GM23338 (cell line): ENCODE results near the gene SLC6A8. TPM values are rescaled to one million over a fixed set of nuclear protein-coding genes. Genes with fewer than 3 reads are reported as not detected.

Experiments
- ATAC-seq: fragments of 200-7000 bp; cut with Tn5 transposase; 3 replicates; pipeline ENCODE4 v1.9.1; 2020
- DNase-seq: peaks from one replicate; pipeline ENCODE4 v3.0.0-alpha.2; 2015; ENCODE audit warnings: low spot score
- H2AFZ ChIP-seq: fragments of 200-600 bp; sonication (generic); 2 replicates; pipeline ENCODE4 v1.8.0; 2016; ENCODE audit warnings: antibody characterized with exemption, mild to moderate bottlenecking, moderate library complexity
- H3F3A ChIP-seq: fragments of 200-600 bp; sonication (generic); replicated peaks from 2 replicates; pipeline ENCODE4 v1.8.0; 2017; ENCODE audit warnings: antibody characterized with exemption, mixed run types, low read depth
- H3K27ac ChIP-seq: fragments of 200-600 bp; sonication (generic); 2 replicates; pipeline ENCODE4 v1.6.1; 2016; ENCODE audit warnings: low read depth
- H3K27me3 ChIP-seq: fragments of 200-600 bp; sonication (generic); 2 replicates; pipeline ENCODE4 v1.8.0; 2016; ENCODE audit warnings: mild to moderate bottlenecking, mixed run types, moderate library complexity; ENCODE audit not compliant: insufficient read depth
- H3K36me3 ChIP-seq: fragments of 200-600 bp; sonication (generic); 2 replicates; pipeline ENCODE4 v1.8.0; 2016; ENCODE audit warnings: mild to moderate bottlenecking; ENCODE audit not compliant: insufficient read depth
- H3K4me1 ChIP-seq: fragments of 200-600 bp; sonication (generic); 2 replicates; pipeline ENCODE4 v1.8.0; 2016; ENCODE audit warnings: mild to moderate bottlenecking, moderate library complexity; ENCODE audit not compliant: insufficient read depth
- H3K4me2 ChIP-seq: fragments of 200-600 bp; sonication (generic); 2 replicates; pipeline ENCODE4 v1.7.1; 2017; ENCODE audit warnings: mixed run types
- H3K4me3 ChIP-seq: fragments of 200-600 bp; sonication (generic); 2 replicates; pipeline ENCODE4 v1.6.1; 2016; ENCODE audit warnings: mixed run types
- H3K79me2 ChIP-seq: fragments of 200-600 bp; sonication (generic); replicated peaks from 2 replicates; pipeline ENCODE4 v1.8.0; 2017; ENCODE audit warnings: mild to moderate bottlenecking; ENCODE audit not compliant: insufficient read depth
- H3K9me2 ChIP-seq: fragments of 200-600 bp; sonication (generic); 2 replicates; pipeline ENCODE4 v1.8.0; 2017; ENCODE audit not compliant: insufficient read depth
- H4K20me1 ChIP-seq: fragments of 200-600 bp; sonication (generic); replicated peaks from 2 replicates; pipeline ENCODE4 v1.8.0; 2017; ENCODE audit warnings: mild to moderate bottlenecking; ENCODE audit not compliant: insufficient read depth
- H3K27ac Mint-ChIP-seq: 2 replicates; pipeline ENCODE4 v1.8.0; 2020; ENCODE audit warnings: inconsistent platforms, mild to moderate bottlenecking, moderate library complexity, mixed read lengths
- H3K27me3 Mint-ChIP-seq: 3 replicates; pipeline ENCODE4 v1.8.0; 2022; ENCODE audit warnings: low read depth, mild to moderate bottlenecking, moderate library complexity, mixed read lengths, inconsistent platforms; ENCODE audit not compliant: insufficient read depth, poor library complexity
- H3K36me3 Mint-ChIP-seq: 3 replicates; pipeline ENCODE4 v1.8.0; 2021; ENCODE audit warnings: low read depth, mild to moderate bottlenecking, inconsistent platforms, moderate library complexity, mixed read lengths
- H3K4me1 Mint-ChIP-seq: 3 replicates; pipeline ENCODE4 v1.8.0; 2020; ENCODE audit warnings: mild to moderate bottlenecking, inconsistent platforms, mixed read lengths
- H3K4me3 Mint-ChIP-seq: 3 replicates; pipeline ENCODE4 v1.8.0; 2021; ENCODE audit warnings: moderate library complexity, mild to moderate bottlenecking, inconsistent platforms, mixed read lengths
- H3K9me3 Mint-ChIP-seq: 3 replicates; pipeline ENCODE4 v1.8.0; 2020; ENCODE audit warnings: moderate library complexity, mild to moderate bottlenecking, inconsistent platforms, mixed read lengths
- CREB1 ChIP-seq: fragments of 250-450 bp; sonication (Bioruptor Pico); IDR thresholded peaks from 2 replicates; pipeline ENCODE4 v1.5.0; 2020; ENCODE audit warnings: low read depth, mild to moderate bottlenecking, moderate library complexity
- ETS1 ChIP-seq: IDR thresholded peaks from 2 replicates; pipeline ENCODE4 v1.6.1; 2016; ENCODE audit warnings: antibody characterized with exemption
- EZH2 ChIP-seq: fragments of 200-600 bp; sonication (generic); IDR thresholded peaks from one replicate; pipeline ENCODE4 v1.8.0; 2017; ENCODE audit warnings: antibody characterized with exemption, mild to moderate bottlenecking, low read depth; ENCODE audit not compliant: unreplicated experiment
- EZH2phosphoT487 ChIP-seq: fragments of 200-600 bp; sonication (generic); IDR thresholded peaks from one replicate; pipeline ENCODE4 v1.8.1; 2018; ENCODE audit warnings: antibody characterized with exemption; ENCODE audit not compliant: unreplicated experiment
- JUNB ChIP-seq: IDR thresholded peaks from one replicate; pipeline ENCODE4 v1.6.1; 2016; ENCODE audit warnings: antibody characterized with exemption; ENCODE audit not compliant: unreplicated experiment
- REST ChIP-seq: IDR thresholded peaks from one replicate; pipeline ENCODE4 v1.6.1; 2018; ENCODE audit warnings: antibody characterized with exemption; ENCODE audit not compliant: unreplicated experiment
- STAT1 ChIP-seq: IDR thresholded peaks from one replicate; pipeline ENCODE4 v1.6.1; 2016; ENCODE audit warnings: antibody characterized with exemption; ENCODE audit not compliant: unreplicated experiment
- polyA plus RNA-seq: library from polyadenylated mRNA; unstranded; fragments of >200 nt; fragmentation: Nextera tagmentation; extraction: Ambion mirVana; gene quantifications from 2 replicates; pipeline ENCODE4 v1.2.1, GENCODE V29; 2016
- total RNA-seq: library from RNA; depleted of rRNA; stranded (reverse); fragments of >200 nt; shearing (Covaris generic); gene quantifications from 2 replicates; pipeline ENCODE4 v1.2.3, GENCODE V29; 2014

The SLC6A8 gene
- total and polyA plus RNA-seq, 2 experiments from 2014 or later = 19.5 to 68.6 TPM

- TF ChIP-seq REST (no peak), ETS1 (no peak), CREB1 (CRISPR knock-in tag) (no peak), EZH2 (no peak), EZH2phosphoT487 (no peak), JUNB (no peak), STAT1 (no peak)
Measured at GRCh38 chrX:153726286-153727122, 38.8 kb downstream of the SLC6A8 start (continued).

- Histone ChIP-seq H3K9me2 (no peaks in the 10 kb centered on the region), H4K20me1 (0 out of 2 replicates have a peak, but pooled peaks cover 4% of the 10 kb centered on the region), H3K36me3 (no peaks in the 10 kb centered on the region), H3K79me2 (peaks cover 12% of the 10 kb centered on the region), H3K27ac (0 out of 2 replicates have a peak overlapping the region, but pooled peaks have one; percentile 3), H3K4me1 (peaks cover 13% of the 10 kb centered on the region; the same call in 1 of the 2 replicates), H2AFZ (no peak overlapping the region), H3K4me3 (no peak overlapping the region), H3K4me2 (peak overlapping the region; percentile 38; the same call in 1 of the 2 replicates), H3F3A (no peaks in the 10 kb centered on the region), H3K27me3 (no peaks in the 10 kb centered on the region)
- Mint-ChIP-seq H3K27me3 (no peaks in the 10 kb centered on the region), H3K4me3 (no peak overlapping the region), H3K36me3 (peaks cover 12% of the 10 kb centered on the region; the same call in 2 of the 3 replicates), H3K9me3 (peaks cover 2% of the 10 kb centered on the region; the same call in 1 of the 3 replicates), H3K4me1 (peaks cover 19% of the 10 kb centered on the region), H3K27ac (no peak overlapping the region)
- DNase-seq (no peak), ATAC-seq (no peak)
- TF ChIP-seq STAT1 (no peak), CREB1 (CRISPR knock-in tag) (no peak), ETS1 (no peak), EZH2 (no peak)
Measured at GRCh38 chrX:153727123-153727931, 39.6 kb downstream of the SLC6A8 start.
